HepG2 (cell line): ENCODE measurements around the gene ATRIP. TPM values are rescaled to one million over a fixed set of nuclear protein-coding genes. Genes with fewer than 3 reads are reported as not detected.

Source experiments
- CBFB ChIP-seq: sonication (generic); formaldehyde crosslinking; IDR thresholded peaks from 2 replicates; pipeline ENCODE4 v1.4.0; 2020; ENCODE audit warnings: missing genetic modification reagents
- IKZF1 ChIP-seq: fragments of 450-650 bp; IDR thresholded peaks from 2 replicates; pipeline ENCODE4 v1.7.1; 2016
- KDM3A ChIP-seq: IDR thresholded peaks from 2 replicates; pipeline ENCODE4 v1.6.1; 2018; ENCODE audit warnings: low read depth, missing compliant biosample characterization
- NFYB ChIP-seq: sonication (generic); formaldehyde crosslinking; IDR thresholded peaks from 2 replicates; pipeline ENCODE4 v1.4.0; 2020; ENCODE audit warnings: missing genetic modification reagents
- TSC22D2 ChIP-seq: sonication (generic); formaldehyde crosslinking; IDR thresholded peaks from 2 replicates; pipeline ENCODE4 v1.5.1; 2020; ENCODE audit warnings: missing genetic modification reagents, mild to moderate bottlenecking, borderline replicate concordance
- ZFP36L2 ChIP-seq: sonication (generic); formaldehyde crosslinking; IDR thresholded peaks from 2 replicates; pipeline ENCODE4 v1.4.0; 2020; ENCODE audit warnings: missing genetic modification reagents
- ZNF333 ChIP-seq: sonication (generic); formaldehyde crosslinking; IDR thresholded peaks from 2 replicates; pipeline ENCODE4 v1.4.0; 2020; ENCODE audit warnings: mild to moderate bottlenecking, missing genetic modification reagents, borderline replicate concordance
- ZNF547 ChIP-seq: sonication (generic); formaldehyde crosslinking; IDR thresholded peaks from 2 replicates; pipeline ENCODE4 v1.5.1; 2020; ENCODE audit warnings: mild to moderate bottlenecking, missing genetic modification reagents
- ZNF749 ChIP-seq: sonication (generic); formaldehyde crosslinking; IDR thresholded peaks from 2 replicates; pipeline ENCODE4 v1.8.0; 2022; ENCODE audit warnings: mild to moderate bottlenecking, missing genetic modification reagents, moderate library complexity, borderline replicate concordance
- polyA plus RNA-seq, 8 experiments: library from polyadenylated mRNA; depleted of rRNA in 3 of 8; stranded (reverse) in 7 of 8; unstranded in 1 of 8; fragments of >200 nt; fragmentation: Illumina TruSeq in 4 of 8; extraction: Trizol in 4 of 8; gene quantifications; 2 replicates each; pipeline versions ENCODE4 v1.2.1 to v1.2.3, GENCODE V29; 2011 to 2016; ENCODE audit warnings: low read depth in 4 of 8, missing spikeins in 1 of 8, mixed read lengths in 1 of 8; ENCODE audit not compliant: insufficient read depth in 1 of 8
- total RNA-seq, 5 experiments: library from RNA; depleted of rRNA; stranded (reverse); fragments of >200 nt; fragmentation: Illumina TruSeq; extraction: Trizol; gene quantifications; 2 replicates each; pipeline ENCODE4 v1.2.3, GENCODE V29; 2016; ENCODE audit warnings: low read depth in 1 of 5
- TF ChIP-seq, protein P1 (sequence below): IDR thresholded peaks from 2 replicates; pipeline ENCODE4 v1.6.1; 2018; ENCODE audit warnings: missing genetic modification reagents
- TF ChIP-seq, protein P2 (sequence below): IDR thresholded peaks from 2 replicates; pipeline ENCODE4 v1.6.1; 2016; ENCODE audit warnings: mild to moderate bottlenecking
- TF ChIP-seq, protein P3 (sequence below): sonication (generic); formaldehyde crosslinking; IDR thresholded peaks from 2 replicates; pipeline ENCODE4 v1.4.0; 2020; ENCODE audit warnings: missing genetic modification reagents
- TF ChIP-seq, protein P4 (sequence below): sonication (generic); formaldehyde crosslinking; IDR thresholded peaks from 2 replicates; pipeline ENCODE4 v1.8.0; 2022; ENCODE audit warnings: missing genetic modification reagents, low read depth, mild to moderate bottlenecking, borderline replicate concordance
- TF ChIP-seq, protein P5 (sequence below): sonication (generic); formaldehyde crosslinking; IDR thresholded peaks from 2 replicates; pipeline ENCODE4 v1.5.0; 2020; ENCODE audit warnings: mild to moderate bottlenecking, missing genetic modification reagents, moderate library complexity
- TF ChIP-seq, protein P6 (sequence below): IDR thresholded peaks from 2 replicates; pipeline ENCODE4 v1.6.1; 2016; ENCODE audit warnings: missing compliant biosample characterization, missing genetic modification reagents, borderline replicate concordance
- TF ChIP-seq, protein P7 (sequence below): sonication (generic); formaldehyde crosslinking; conservative IDR thresholded peaks from 2 replicates; pipeline ENCODE4 v1.4.0; 2020; ENCODE audit warnings: missing genetic modification reagents
- TF ChIP-seq, protein P8 (sequence below): sonication (generic); formaldehyde crosslinking; IDR thresholded peaks from 2 replicates; pipeline ENCODE4 v1.4.0; 2020; ENCODE audit warnings: missing genetic modification reagents
- TF ChIP-seq, protein P9 (sequence below): sonication (generic); formaldehyde crosslinking; IDR thresholded peaks from 2 replicates; pipeline ENCODE4 v1.8.0; 2023; ENCODE audit warnings: mild to moderate bottlenecking, missing genetic modification reagents

Gene ATRIP
- total and polyA plus RNA-seq, 2 of the 13 experiments (the other 11 are each of a cell fraction or from before 2014, with no cell fraction given), result 5.1 to 12.5 TPM

DNA sequence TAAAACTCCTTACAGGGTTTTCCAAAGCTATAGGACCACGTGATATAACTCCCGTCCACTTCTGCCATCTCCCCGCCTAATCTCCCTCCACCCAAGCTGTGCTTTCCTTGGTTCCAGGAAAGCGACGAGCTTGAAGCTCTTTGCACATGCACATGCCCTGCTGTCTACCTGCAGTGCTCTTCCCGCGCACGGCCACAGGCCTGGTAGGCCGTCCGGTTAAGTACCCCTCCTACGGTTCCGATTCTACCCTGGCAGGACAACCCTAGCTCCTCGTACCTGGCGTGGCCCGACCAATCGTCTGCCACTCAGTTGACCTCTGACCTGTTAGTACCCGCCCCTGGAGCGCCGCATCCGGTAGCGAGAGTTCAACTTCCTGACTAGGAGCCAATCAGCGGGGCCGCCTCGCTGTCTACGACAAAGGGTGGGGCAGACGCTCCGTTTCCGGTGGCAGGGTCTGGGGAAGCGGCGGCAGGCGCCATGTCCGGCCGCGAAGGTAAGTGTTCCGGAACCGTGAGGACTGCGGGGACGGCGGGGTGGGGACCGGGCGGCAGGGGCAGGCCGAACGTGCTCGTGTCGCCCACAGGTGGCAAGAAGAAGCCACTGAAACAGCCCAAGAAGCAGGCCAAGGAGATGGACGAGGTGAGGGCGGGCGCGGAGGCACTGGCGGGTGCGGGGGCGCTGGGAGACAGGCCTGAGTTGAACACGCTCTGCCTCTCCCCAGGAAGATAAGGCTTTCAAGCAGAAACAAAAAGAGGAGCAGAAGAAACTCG lies 6.5 kb upstream of the ATRIP start, which contains the start of the genes CCDC51 and TMA7 (continued):
- TF ChIP-seq, protein P1, sequence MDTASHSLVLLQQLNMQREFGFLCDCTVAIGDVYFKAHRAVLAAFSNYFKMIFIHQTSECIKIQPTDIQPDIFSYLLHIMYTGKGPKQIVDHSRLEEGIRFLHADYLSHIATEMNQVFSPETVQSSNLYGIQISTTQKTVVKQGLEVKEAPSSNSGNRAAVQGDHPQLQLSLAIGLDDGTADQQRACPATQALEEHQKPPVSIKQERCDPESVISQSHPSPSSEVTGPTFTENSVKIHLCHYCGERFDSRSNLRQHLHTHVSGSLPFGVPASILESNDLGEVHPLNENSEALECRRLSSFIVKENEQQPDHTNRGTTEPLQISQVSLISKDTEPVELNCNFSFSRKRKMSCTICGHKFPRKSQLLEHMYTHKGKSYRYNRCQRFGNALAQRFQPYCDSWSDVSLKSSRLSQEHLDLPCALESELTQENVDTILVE, result peak; percentile 89; the same call in 1 of the 2 replicates
- TF ChIP-seq ZNF749 (CRISPR knock-in tag) (peak; percentile 93), KDM3A (CRISPR knock-in tag) (peak; percentile 58), TSC22D2 (peak; percentile 5; the same call in 1 of the 2 replicates), NFYB (CRISPR knock-in tag) (peak; percentile 98), ZNF547 (CRISPR knock-in tag) (peak; percentile 87), ZNF333 (CRISPR knock-in tag) (peak; percentile 81), CBFB (peak; percentile 82; the same call in 1 of the 2 replicates), IKZF1 (no peak), ZFP36L2 (no peak)
- TF ChIP-seq, protein P2, sequence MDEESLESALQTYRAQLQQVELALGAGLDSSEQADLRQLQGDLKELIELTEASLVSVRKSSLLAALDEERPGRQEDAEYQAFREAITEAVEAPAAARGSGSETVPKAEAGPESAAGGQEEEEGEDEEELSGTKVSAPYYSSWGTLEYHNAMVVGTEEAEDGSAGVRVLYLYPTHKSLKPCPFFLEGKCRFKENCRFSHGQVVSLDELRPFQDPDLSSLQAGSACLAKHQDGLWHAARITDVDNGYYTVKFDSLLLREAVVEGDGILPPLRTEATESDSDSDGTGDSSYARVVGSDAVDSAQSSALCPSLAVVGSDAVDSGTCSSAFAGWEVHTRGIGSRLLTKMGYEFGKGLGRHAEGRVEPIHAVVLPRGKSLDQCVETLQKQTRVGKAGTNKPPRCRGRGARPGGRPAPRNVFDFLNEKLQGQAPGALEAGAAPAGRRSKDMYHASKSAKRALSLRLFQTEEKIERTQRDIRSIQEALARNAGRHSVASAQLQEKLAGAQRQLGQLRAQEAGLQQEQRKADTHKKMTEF, result peak; percentile 79; the same call in 1 of the 2 replicates
- TF ChIP-seq, protein P3, sequence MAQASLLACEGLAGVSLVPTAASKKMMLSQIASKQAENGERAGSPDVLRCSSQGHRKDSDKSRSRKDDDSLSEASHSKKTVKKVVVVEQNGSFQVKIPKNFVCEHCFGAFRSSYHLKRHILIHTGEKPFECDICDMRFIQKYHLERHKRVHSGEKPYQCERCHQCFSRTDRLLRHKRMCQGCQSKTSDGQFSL, result no peak
- TF ChIP-seq, protein P4, sequence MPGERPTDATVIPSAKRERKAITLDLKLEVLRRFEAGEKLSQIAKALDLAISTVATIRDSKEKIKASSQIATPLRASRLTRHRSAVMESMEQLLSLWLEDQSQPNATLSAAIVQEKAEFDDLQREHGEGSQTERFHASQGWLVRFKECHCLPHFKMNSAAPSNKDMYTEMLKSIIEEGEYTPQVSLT, result no peak
- TF ChIP-seq, protein P5, sequence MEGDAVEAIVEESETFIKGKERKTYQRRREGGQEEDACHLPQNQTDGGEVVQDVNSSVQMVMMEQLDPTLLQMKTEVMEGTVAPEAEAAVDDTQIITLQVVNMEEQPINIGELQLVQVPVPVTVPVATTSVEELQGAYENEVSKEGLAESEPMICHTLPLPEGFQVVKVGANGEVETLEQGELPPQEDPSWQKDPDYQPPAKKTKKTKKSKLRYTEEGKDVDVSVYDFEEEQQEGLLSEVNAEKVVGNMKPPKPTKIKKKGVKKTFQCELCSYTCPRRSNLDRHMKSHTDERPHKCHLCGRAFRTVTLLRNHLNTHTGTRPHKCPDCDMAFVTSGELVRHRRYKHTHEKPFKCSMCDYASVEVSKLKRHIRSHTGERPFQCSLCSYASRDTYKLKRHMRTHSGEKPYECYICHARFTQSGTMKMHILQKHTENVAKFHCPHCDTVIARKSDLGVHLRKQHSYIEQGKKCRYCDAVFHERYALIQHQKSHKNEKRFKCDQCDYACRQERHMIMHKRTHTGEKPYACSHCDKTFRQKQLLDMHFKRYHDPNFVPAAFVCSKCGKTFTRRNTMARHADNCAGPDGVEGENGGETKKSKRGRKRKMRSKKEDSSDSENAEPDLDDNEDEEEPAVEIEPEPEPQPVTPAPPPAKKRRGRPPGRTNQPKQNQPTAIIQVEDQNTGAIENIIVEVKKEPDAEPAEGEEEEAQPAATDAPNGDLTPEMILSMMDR (CRISPR knock-in tag), result peak; percentile 19; the same call in 1 of the 2 replicates
- TF ChIP-seq, protein P6, sequence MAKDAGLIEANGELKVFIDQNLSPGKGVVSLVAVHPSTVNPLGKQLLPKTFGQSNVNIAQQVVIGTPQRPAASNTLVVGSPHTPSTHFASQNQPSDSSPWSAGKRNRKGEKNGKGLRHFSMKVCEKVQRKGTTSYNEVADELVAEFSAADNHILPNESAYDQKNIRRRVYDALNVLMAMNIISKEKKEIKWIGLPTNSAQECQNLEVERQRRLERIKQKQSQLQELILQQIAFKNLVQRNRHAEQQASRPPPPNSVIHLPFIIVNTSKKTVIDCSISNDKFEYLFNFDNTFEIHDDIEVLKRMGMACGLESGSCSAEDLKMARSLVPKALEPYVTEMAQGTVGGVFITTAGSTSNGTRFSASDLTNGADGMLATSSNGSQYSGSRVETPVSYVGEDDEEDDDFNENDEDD (CRISPR knock-in tag), result peak; percentile 90
- TF ChIP-seq, protein P7, sequence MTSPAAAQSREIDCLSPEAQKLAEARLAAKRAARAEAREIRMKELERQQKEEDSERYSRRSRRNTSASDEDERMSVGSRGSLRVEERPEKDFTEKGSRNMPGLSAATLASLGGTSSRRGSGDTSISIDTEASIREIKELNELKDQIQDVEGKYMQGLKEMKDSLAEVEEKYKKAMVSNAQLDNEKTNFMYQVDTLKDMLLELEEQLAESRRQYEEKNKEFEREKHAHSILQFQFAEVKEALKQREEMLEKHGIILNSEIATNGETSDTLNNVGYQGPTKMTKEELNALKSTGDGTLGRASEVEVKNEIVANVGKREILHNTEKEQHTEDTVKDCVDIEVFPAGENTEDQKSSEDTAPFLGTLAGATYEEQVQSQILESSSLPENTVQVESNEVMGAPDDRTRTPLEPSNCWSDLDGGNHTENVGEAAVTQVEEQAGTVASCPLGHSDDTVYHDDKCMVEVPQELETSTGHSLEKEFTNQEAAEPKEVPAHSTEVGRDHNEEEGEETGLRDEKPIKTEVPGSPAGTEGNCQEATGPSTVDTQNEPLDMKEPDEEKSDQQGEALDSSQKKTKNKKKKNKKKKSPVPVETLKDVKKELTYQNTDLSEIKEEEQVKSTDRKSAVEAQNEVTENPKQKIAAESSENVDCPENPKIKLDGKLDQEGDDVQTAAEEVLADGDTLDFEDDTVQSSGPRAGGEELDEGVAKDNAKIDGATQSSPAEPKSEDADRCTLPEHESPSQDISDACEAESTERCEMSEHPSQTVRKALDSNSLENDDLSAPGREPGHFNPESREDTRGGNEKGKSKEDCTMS (CRISPR knock-in tag), result no peak
- TF ChIP-seq, protein P8, sequence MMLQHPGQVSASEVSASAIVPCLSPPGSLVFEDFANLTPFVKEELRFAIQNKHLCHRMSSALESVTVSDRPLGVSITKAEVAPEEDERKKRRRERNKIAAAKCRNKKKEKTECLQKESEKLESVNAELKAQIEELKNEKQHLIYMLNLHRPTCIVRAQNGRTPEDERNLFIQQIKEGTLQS (CRISPR knock-in tag), result peak; percentile 11; the same call in 1 of the 2 replicates
- TF ChIP-seq, protein P9, sequence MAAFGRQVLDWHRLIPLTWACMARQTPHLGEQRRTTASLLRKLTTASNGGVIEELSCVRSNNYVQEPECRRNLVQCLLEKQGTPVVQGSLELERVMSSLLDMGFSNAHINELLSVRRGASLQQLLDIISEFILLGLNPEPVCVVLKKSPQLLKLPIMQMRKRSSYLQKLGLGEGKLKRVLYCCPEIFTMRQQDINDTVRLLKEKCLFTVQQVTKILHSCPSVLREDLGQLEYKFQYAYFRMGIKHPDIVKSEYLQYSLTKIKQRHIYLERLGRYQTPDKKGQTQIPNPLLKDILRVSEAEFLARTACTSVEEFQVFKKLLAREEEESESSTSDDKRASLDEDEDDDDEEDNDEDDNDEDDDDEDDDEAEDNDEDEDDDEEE (CRISPR knock-in tag), result peak; percentile 54; the same call in 1 of the 2 replicates
